ENCODE measurements around the gene ROBO2.

DNA sequence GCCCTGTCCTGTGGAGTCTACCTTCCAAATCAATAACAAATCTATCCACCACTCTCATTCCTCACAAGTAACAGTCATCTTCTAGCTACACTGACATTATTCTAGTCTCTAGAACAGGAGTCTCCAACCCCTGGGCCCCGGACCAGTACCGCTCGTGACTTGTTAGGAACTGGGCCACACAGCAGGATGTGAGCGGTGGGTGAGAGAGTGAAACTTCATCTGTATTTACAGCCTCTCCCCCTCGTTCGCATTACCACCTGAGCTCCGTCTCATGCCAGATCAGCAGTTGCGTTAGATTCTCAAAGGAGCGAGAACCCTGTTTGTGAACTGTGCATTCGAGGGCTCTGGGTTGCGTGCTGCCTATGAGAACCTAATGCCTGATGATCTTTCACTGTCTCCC, 31.9 kb downstream of the ROBO2 start:
- TF ChIP-seq, protein P1, sequence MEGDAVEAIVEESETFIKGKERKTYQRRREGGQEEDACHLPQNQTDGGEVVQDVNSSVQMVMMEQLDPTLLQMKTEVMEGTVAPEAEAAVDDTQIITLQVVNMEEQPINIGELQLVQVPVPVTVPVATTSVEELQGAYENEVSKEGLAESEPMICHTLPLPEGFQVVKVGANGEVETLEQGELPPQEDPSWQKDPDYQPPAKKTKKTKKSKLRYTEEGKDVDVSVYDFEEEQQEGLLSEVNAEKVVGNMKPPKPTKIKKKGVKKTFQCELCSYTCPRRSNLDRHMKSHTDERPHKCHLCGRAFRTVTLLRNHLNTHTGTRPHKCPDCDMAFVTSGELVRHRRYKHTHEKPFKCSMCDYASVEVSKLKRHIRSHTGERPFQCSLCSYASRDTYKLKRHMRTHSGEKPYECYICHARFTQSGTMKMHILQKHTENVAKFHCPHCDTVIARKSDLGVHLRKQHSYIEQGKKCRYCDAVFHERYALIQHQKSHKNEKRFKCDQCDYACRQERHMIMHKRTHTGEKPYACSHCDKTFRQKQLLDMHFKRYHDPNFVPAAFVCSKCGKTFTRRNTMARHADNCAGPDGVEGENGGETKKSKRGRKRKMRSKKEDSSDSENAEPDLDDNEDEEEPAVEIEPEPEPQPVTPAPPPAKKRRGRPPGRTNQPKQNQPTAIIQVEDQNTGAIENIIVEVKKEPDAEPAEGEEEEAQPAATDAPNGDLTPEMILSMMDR (IDR thresholded peaks at IDR 0.05), result no peak
- TF ChIP-seq POLR2A (IDR thresholded peaks at IDR 0.05), result no peak

All from esophagus squamous epithelium (tissue), 4 donors.